Activated naive CD4-positive, alpha-beta T cell treated with anti-CD3 and anti-CD28 coated beads, Interleukin-2, amount 50 U/mL, for 24 hours (primary cell): ENCODE data around the gene RNASEH2B.

ENCODE experiments used
- H3K27ac Mint-ChIP-seq: one replicate; pipeline ENCODE4 v1.8.0; 2021; ENCODE audit warnings: mild to moderate bottlenecking, mixed read lengths
- H3K27me3 Mint-ChIP-seq: one replicate; pipeline ENCODE4 v1.8.0; 2021; ENCODE audit warnings: mixed read lengths
- H3K36me3 Mint-ChIP-seq: one replicate; pipeline ENCODE4 v1.8.0; 2021; ENCODE audit warnings: mixed read lengths
- H3K4me1 Mint-ChIP-seq: one replicate; pipeline ENCODE4 v1.8.0; 2021; ENCODE audit warnings: mixed read lengths
- H3K4me3 Mint-ChIP-seq: one replicate; pipeline ENCODE4 v1.8.0; 2021; ENCODE audit warnings: mild to moderate bottlenecking, mixed read lengths
- H3K9me3 Mint-ChIP-seq: one replicate; pipeline ENCODE4 v1.8.0; 2021; ENCODE audit warnings: mixed read lengths

Gene RNASEH2B

DNA sequence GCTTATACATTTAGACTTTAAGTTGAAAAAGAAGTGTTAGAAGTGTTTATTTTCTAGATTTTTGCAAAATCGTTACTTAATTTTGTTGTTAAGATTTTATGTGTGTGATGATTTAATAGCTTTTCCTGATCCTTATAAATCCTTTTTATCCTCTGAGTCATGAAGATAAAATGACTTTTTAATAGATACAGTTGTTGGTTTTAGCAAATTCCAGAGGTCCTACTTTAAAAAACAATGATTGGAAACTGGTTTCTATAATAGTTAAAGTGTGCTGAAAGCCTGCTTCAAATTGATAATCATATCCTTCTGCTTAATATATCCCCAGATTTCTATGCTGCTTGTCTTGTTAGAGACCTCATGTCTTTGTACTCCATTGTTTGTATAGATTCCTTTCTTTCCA lies 39.0 kb downstream of the RNASEH2B start:
- Mint-ChIP-seq H3K9me3 (no peaks in the 10 kb centered on the region), H3K4me1 (no peaks in the 10 kb centered on the region)

GRCh38 chr13:50950849-50951248 lies 41.3 kb downstream of the RNASEH2B start:
- H3K9me3 Mint-ChIP-seq, result no peaks in the 10 kb centered on the region
- H3K27ac Mint-ChIP-seq, result no peak overlapping the region
- peaks cover 29% of the 10 kb centered on the region for H3K36me3 Mint-ChIP-seq
- H3K4me1 Mint-ChIP-seq, result no peaks in the 10 kb centered on the region
- H3K27me3 Mint-ChIP-seq, result no peaks in the 10 kb centered on the region
- no peak overlapping the region for H3K4me3 Mint-ChIP-seq

More for the DNA sequence above, 39.0 kb downstream of the RNASEH2B start:
- H3K27me3 Mint-ChIP-seq, result no peaks in the 10 kb centered on the region
- peaks cover 34% of the 10 kb centered on the region for H3K36me3 Mint-ChIP-seq
- no peak overlapping the region for H3K4me3 Mint-ChIP-seq
- H3K27ac Mint-ChIP-seq, result no peak overlapping the region

GRCh38 chr13:50951366-50951765 lies 41.8 kb downstream of the RNASEH2B start:
- Mint-ChIP-seq H3K9me3 (no peaks in the 10 kb centered on the region), H3K27ac (no peak overlapping the region), H3K4me3 (no peak overlapping the region), H3K36me3 (peaks cover 29% of the 10 kb centered on the region), H3K27me3 (no peaks in the 10 kb centered on the region), H3K4me1 (no peaks in the 10 kb centered on the region)

- Mint-ChIP-seq H3K4me3 (no peak overlapping the region), H3K27me3 (no peaks in the 10 kb centered on the region), H3K36me3 (peaks cover 22% of the 10 kb centered on the region), H3K27ac (no peak overlapping the region), H3K4me1 (no peaks in the 10 kb centered on the region), H3K9me3 (no peaks in the 10 kb centered on the region)
These were observed 45.6 kb downstream of the RNASEH2B start for GRCh38 chr13:50955241-50955640.

- no peaks in the 10 kb centered on the region for H3K9me3 Mint-ChIP-seq
- H3K4me3 Mint-ChIP-seq, result no peak overlapping the region
- no peak overlapping the region for H3K27ac Mint-ChIP-seq
- H3K27me3 Mint-ChIP-seq, result no peaks in the 10 kb centered on the region
- no peaks in the 10 kb centered on the region for H3K4me1 Mint-ChIP-seq
- peaks cover 20% of the 10 kb centered on the region for H3K36me3 Mint-ChIP-seq
These were observed 46.2 kb downstream of the RNASEH2B start for GRCh38 chr13:50955798-50956197.

DNA sequence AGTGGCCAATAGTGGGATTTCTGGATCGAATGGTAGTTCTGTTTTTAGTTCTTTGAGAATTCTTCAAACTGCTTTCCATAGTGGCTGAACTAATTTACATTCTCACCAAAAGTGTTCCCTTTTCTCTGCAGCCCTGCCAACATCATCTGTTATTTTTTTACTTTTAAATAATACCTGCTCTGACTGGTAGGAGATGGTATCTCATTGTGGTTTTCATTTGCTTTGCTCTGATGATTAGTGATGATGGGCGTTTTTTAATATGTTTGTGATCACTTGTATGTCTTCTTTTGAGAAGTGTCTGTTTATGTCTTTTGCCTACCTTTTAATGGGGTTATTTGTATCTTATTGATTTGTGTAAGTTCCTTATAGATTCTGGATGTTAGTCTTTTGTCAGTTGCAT lies 48.0 kb downstream of the RNASEH2B start:
- H3K27ac Mint-ChIP-seq, result no peak overlapping the region
- H3K9me3 Mint-ChIP-seq, result no peaks in the 10 kb centered on the region
- H3K4me3 Mint-ChIP-seq, result no peak overlapping the region
- peaks cover 19% of the 10 kb centered on the region for H3K36me3 Mint-ChIP-seq
- H3K4me1 Mint-ChIP-seq, result no peaks in the 10 kb centered on the region
- no peaks in the 10 kb centered on the region for H3K27me3 Mint-ChIP-seq

- Mint-ChIP-seq H3K27ac (no peak overlapping the region), H3K4me3 (no peak overlapping the region), H3K36me3 (peaks cover 27% of the 10 kb centered on the region), H3K27me3 (no peaks in the 10 kb centered on the region), H3K4me1 (no peaks in the 10 kb centered on the region), H3K9me3 (no peaks in the 10 kb centered on the region)
These were observed 60.1 kb downstream of the RNASEH2B start for GRCh38 chr13:50969691-50970090.

GRCh38 chr13:50970956-50971355 lies 61.4 kb downstream of the RNASEH2B start:
- Mint-ChIP-seq H3K27me3 (no peaks in the 10 kb centered on the region), H3K27ac (no peak overlapping the region), H3K4me1 (no peaks in the 10 kb centered on the region), H3K4me3 (no peak overlapping the region), H3K36me3 (peaks cover 35% of the 10 kb centered on the region), H3K9me3 (no peaks in the 10 kb centered on the region)

GRCh38 chr13:50974268-50974667 lies 64.7 kb downstream of the RNASEH2B start:
- H3K27ac Mint-ChIP-seq, result no peak overlapping the region

DNA sequence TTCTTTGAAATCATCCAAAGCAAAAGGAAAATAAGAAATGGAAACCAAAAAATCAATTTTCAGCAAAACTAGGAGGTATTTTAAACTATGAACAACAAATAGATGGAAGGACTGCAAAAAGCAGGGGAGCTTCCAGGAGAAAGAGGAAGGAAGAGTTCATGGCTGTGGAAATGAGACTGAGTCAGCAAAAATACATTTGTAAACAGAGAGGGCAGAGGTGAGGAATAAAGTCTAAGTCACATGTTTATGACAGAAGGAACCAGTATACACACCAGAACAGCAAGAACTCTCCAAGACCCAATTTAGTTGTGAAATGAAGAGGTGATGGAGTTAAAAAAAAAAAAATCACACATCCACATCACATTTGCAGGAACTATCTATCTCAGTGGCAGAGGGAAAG lies 69.6 kb downstream of the RNASEH2B start:
- Mint-ChIP-seq H3K9me3 (peaks cover 10% of the 10 kb centered on the region), H3K27ac (no peak overlapping the region), H3K4me1 (no peaks in the 10 kb centered on the region), H3K27me3 (no peaks in the 10 kb centered on the region), H3K4me3 (no peak overlapping the region), H3K36me3 (peaks cover 33% of the 10 kb centered on the region)

More at GRCh38 chr13:50974268-50974667, 64.7 kb downstream of the RNASEH2B start:
- H3K4me1 Mint-ChIP-seq, result no peaks in the 10 kb centered on the region
- no peak overlapping the region for H3K4me3 Mint-ChIP-seq
- H3K27me3 Mint-ChIP-seq, result no peaks in the 10 kb centered on the region
- H3K9me3 Mint-ChIP-seq, result no peaks in the 10 kb centered on the region
- H3K36me3 Mint-ChIP-seq, result peaks cover 41% of the 10 kb centered on the region

DNA sequence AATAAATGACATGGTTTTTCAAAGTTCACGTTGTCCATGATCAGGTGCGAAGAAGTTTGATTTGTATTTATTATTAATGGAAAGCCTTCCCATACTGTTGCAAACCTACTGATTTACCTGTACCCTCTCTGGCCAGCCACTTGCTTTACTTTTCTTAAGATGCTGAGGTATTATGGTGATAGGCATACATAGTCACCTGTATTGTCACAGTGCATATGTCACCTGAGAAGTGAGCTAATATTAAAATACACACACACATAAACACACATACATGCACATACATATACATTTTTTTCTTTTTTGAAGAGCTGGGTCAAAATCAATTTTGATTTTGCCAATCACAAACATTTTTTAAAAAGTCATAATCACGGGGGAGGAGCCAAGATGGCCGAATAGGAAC lies 72.1 kb downstream of the RNASEH2B start:
- no peaks in the 10 kb centered on the region for H3K27me3 Mint-ChIP-seq
- no peak overlapping the region for H3K27ac Mint-ChIP-seq
- peak overlapping the region; percentile 51 for H3K4me3 Mint-ChIP-seq
- peaks cover 10% of the 10 kb centered on the region for H3K9me3 Mint-ChIP-seq
- H3K4me1 Mint-ChIP-seq, result no peaks in the 10 kb centered on the region
- peaks cover 19% of the 10 kb centered on the region for H3K36me3 Mint-ChIP-seq

DNA sequence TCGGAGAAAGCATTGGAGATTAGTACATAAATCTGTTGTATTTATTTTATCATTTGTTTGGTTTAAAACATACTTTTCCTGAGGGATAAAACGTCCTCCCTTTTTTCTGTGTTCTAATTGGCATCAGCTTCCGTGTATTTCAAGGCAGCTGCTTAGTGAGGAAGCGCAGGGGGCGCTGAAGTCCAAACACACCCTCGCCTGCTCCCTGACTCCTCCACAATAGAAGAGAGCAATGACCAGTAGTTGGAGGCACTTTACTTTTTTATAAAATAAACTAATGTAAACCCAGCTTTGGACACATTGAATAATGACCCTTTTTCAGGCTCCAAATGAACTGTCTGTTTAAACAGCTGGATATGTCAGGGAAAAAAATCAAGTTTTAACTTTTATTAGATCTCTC lies 79.9 kb downstream of the RNASEH2B start:
- Mint-ChIP-seq H3K4me3 (no peak overlapping the region), H3K27me3 (no peaks in the 10 kb centered on the region), H3K9me3 (no peaks in the 10 kb centered on the region), H3K4me1 (peaks cover 25% of the 10 kb centered on the region), H3K36me3 (no peaks in the 10 kb centered on the region), H3K27ac (no peak overlapping the region)

DNA sequence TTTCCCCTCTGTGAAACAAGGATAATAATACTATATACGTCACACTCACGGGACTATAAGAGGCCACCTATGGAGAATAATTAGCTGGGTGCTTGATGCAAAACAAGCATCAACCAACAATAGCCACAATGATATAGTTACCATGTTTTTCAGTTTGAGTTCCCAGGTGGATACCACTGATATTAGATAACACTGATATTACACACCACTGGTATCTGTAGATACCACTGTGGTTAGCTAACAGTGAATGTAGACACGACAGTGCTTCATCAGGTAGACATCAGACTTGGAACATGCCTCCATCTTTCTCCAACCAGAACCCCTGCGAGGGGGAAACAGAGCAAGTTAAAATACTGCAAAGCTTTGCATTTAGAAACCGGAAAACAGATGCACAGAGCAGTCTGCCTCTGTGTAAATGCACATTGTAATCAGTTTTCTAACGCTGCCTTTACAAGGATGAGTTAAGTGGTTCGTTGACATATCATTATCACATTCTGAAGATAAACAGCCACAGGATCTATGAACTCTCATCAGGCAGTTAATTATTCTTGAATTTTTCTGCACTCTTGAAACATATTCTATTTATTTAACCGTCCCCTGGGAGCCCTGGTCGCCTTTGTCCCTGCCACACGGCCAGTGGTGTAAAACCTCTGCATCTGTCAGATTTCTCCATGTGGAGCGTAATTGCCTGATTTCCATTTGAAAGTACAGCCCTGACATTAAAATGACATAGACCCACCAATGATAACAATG lies 80.7 kb downstream of the RNASEH2B start:
- H3K4me1 Mint-ChIP-seq, result peaks cover 25% of the 10 kb centered on the region
- no peaks in the 10 kb centered on the region for H3K27me3 Mint-ChIP-seq
- no peak overlapping the region for H3K27ac Mint-ChIP-seq
- H3K9me3 Mint-ChIP-seq, result no peaks in the 10 kb centered on the region
- peaks cover 4% of the 10 kb centered on the region for H3K36me3 Mint-ChIP-seq
- no peak overlapping the region for H3K4me3 Mint-ChIP-seq

DNA sequence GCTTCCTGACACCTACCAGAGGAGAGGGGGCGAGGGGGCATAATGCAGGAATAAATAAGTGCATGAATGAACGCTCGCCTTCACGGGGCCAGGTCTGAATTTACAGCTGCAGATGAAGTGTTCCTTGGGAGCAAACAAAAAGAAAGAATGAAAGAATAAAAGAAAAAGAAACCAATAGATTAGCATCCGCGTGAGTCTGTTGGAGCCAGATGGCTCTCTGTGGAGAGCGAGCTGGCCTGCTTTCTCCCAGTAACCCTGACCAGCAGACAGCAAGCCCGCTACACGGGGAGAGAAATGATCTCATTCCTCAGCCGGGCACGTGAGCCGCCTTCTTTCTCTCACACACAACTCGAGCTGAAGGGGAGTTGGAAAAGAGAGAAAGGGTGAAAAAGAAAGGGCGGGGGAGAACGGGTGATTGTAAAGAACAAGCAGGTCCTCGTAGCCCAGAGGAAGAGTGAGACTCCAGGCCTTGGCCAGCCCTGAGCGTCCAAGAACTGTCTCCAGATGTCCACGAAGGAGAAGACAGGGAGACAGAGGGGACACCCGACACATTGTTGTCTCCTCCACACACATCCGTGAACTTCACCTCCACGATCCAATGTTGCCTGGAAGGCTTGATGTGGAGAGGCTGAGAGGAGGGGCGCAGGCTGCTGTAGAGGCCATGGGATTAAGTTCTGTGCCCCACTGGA lies 81.4 kb downstream of the RNASEH2B start:
- Mint-ChIP-seq H3K27ac (no peak overlapping the region), H3K27me3 (no peaks in the 10 kb centered on the region)

DNA sequence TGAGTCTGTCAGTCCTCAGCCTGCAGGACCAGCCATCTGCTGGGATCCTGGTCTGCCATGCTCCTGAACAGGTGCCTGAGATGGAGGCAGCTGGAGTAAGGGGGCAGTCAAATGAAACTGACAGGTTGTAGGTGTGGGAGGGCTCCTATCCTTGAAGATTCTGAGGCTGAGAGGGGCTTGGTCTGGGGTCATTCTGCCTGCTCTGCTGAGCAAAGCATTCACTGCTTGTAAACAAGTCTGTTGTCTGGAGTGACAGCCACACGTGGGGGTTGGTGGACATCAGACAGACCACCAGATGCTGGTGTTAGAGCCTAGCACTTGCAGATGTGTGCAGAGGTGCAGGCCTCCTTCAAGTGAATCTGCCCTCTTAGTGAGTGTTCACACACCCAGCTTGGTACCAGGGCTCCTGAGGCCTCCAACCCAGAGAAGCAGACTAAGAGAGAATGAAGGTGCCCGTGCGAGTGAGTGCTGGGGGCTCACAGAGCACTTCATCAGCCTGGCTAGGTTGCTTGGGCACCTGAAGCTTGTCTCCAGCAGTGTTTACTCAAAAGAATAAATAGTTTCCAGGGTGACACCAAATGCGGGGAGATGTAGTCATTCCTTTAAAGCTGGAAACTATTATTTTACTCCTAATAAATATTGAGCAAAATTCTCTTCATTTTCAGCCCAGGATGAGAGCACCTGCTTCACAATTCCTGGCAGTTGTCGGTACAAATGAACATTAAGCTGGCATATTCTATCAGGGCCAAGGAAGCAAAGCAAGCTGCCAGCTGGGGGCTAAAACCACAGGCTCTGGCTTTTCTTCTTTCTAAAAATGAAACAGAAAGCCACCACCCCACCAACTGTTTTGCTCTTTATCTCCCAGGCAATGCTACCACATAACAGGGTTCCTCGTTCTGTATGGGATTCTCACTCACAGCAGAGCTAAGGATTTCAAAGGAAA lies 82.3 kb downstream of the RNASEH2B start:
- H3K36me3 Mint-ChIP-seq, result peaks cover 4% of the 10 kb centered on the region
- H3K27ac Mint-ChIP-seq, result peak overlapping the region; percentile 46

More for the DNA sequence above, 81.4 kb downstream of the RNASEH2B start:
- H3K9me3 Mint-ChIP-seq, result no peaks in the 10 kb centered on the region
- H3K4me3 Mint-ChIP-seq, result no peak overlapping the region
- H3K36me3 Mint-ChIP-seq, result peaks cover 4% of the 10 kb centered on the region
- peaks cover 25% of the 10 kb centered on the region for H3K4me1 Mint-ChIP-seq

More for the DNA sequence above, 82.3 kb downstream of the RNASEH2B start:
- peaks cover 25% of the 10 kb centered on the region for H3K4me1 Mint-ChIP-seq
- H3K9me3 Mint-ChIP-seq, result no peaks in the 10 kb centered on the region
- H3K4me3 Mint-ChIP-seq, result peak overlapping the region; percentile 59
- H3K27me3 Mint-ChIP-seq, result no peaks in the 10 kb centered on the region
